WTC11 (cell line): Measurements from ENCODE around the gene EPM2A. TPM values are rescaled to one million over a fixed set of nuclear protein-coding genes. Genes with fewer than 3 reads are reported as not detected.
"Not testable (repeated sequence)": the region's sequence is repeated elsewhere in the genome, so short reads cannot be mapped to it uniquely, and the experiment has no call there.

ENCODE experiments used
- ATAC-seq: fragments of 200-7000 bp; cut with Tn5 transposase; 2 replicates; pipeline ENCODE4 v1.10.0; 2021; ENCODE audit warnings: mild to moderate bottlenecking, moderate library complexity
- CTCF ChIA-PET: fragments of 300-600 bp; sonication (Branson Sonifier 250); formaldehyde crosslinking; loops from one replicate; lab custom pipeline; 2021; ENCODE audit warnings: antibody characterized with exemption; lab: Charles Lee
- POLR2A ChIA-PET: fragments of 350-600 bp; sonication (Branson Sonifier 250); formaldehyde crosslinking; loops from one replicate; lab custom pipeline; 2021; ENCODE audit warnings: antibody characterized with exemption; lab: Charles Lee
- DNase-seq: peaks from one replicate; pipeline ENCODE4 v3.0.0; 2021; ENCODE audit warnings: low spot score
- H3K27ac Mint-ChIP-seq: 2 replicates; pipeline ENCODE4 v1.8.0; 2021; ENCODE audit warnings: mixed read lengths
- H3K27me3 Mint-ChIP-seq: 2 replicates; pipeline ENCODE4 v1.8.0; 2021; ENCODE audit warnings: low read depth, mild to moderate bottlenecking, moderate library complexity, mixed read lengths
- H3K36me3 Mint-ChIP-seq: 2 replicates; pipeline ENCODE4 v1.8.0; 2021; ENCODE audit warnings: mixed read lengths
- H3K4me1 Mint-ChIP-seq: 2 replicates; pipeline ENCODE4 v1.8.0; 2022; ENCODE audit warnings: mixed read lengths
- H3K4me3 Mint-ChIP-seq: 2 replicates; pipeline ENCODE4 v1.8.0; 2021; ENCODE audit warnings: mild to moderate bottlenecking, moderate library complexity, mixed read lengths
- H3K9me3 Mint-ChIP-seq: 2 replicates; pipeline ENCODE4 v1.8.0; 2021; ENCODE audit warnings: mixed read lengths
- ATF6 ChIP-seq: sonication (generic); formaldehyde crosslinking; IDR thresholded peaks from 2 replicates; pipeline ENCODE4 v1.8.1; 2023; ENCODE audit warnings: mild to moderate bottlenecking, missing genetic modification reagents
- CREB1 ChIP-seq: sonication (generic); formaldehyde crosslinking; IDR thresholded peaks from 2 replicates; pipeline ENCODE4 v1.8.0; 2023; ENCODE audit warnings: mild to moderate bottlenecking, missing genetic modification reagents
- CTCF ChIP-seq: fragments of 200-600 bp; IDR thresholded peaks from 2 replicates; pipeline ENCODE4 v1.8.0; 2022; ENCODE audit warnings: antibody characterized with exemption
- E2F4 ChIP-seq: sonication (generic); formaldehyde crosslinking; IDR thresholded peaks from 2 replicates; pipeline ENCODE4 v1.8.1; 2022; ENCODE audit warnings: low read depth, mild to moderate bottlenecking, moderate library complexity, missing genetic modification reagents, borderline replicate concordance
- EMX1 ChIP-seq: fragments of 250-450 bp; sonication (Bioruptor Pico); IDR thresholded peaks from 2 replicates; pipeline ENCODE4 v1.8.0; 2021; ENCODE audit warnings: mild to moderate bottlenecking
- FOXJ3 ChIP-seq: sonication (generic); formaldehyde crosslinking; IDR thresholded peaks from 2 replicates; pipeline ENCODE4 v1.9.0; 2021; ENCODE audit warnings: missing genetic modification reagents, mild to moderate bottlenecking, borderline replicate concordance
- FOXK1 ChIP-seq: sonication (generic); formaldehyde crosslinking; IDR thresholded peaks from 2 replicates; pipeline ENCODE4 v1.8.0; 2022; ENCODE audit warnings: mild to moderate bottlenecking, moderate library complexity, missing genetic modification reagents
- GABPB1 ChIP-seq: sonication (generic); formaldehyde crosslinking; IDR thresholded peaks from 2 replicates; pipeline ENCODE4 v1.8.1; 2023; ENCODE audit warnings: mild to moderate bottlenecking, missing genetic modification reagents
- GRHL2 ChIP-seq: fragments of 250-450 bp; sonication (Bioruptor Pico); IDR thresholded peaks from 2 replicates; pipeline ENCODE4 v1.8.0; 2022; ENCODE audit warnings: mild to moderate bottlenecking, moderate library complexity; ENCODE audit not compliant: insufficient replicate concordance, severe bottlenecking
- GTF2I ChIP-seq: fragments of 250-450 bp; sonication (Bioruptor Pico); conservative IDR thresholded peaks from 2 replicates; pipeline ENCODE4 v1.4.0; 2021; ENCODE audit warnings: mild to moderate bottlenecking
- HMGA2 ChIP-seq: fragments of 250-450 bp; sonication (Bioruptor Pico); IDR thresholded peaks from 2 replicates; pipeline ENCODE4 v1.4.0; 2021; ENCODE audit warnings: mild to moderate bottlenecking, moderate library complexity
- IRF1 ChIP-seq: sonication (generic); formaldehyde crosslinking; IDR thresholded peaks from 2 replicates; pipeline ENCODE4 v1.8.0; 2023; ENCODE audit warnings: missing genetic modification reagents
- IRF2 ChIP-seq: sonication (generic); formaldehyde crosslinking; IDR thresholded peaks from 2 replicates; pipeline ENCODE4 v1.8.0; 2022; ENCODE audit warnings: low read depth, missing genetic modification reagents, borderline replicate concordance
- MAX ChIP-seq: sonication (generic); formaldehyde crosslinking; IDR thresholded peaks from 2 replicates; pipeline ENCODE4 v1.8.0; 2022; ENCODE audit warnings: mild to moderate bottlenecking, missing genetic modification reagents
- MYBL2 ChIP-seq: sonication (generic); formaldehyde crosslinking; IDR thresholded peaks from 2 replicates; pipeline ENCODE4 v1.8.1; 2023; ENCODE audit warnings: mild to moderate bottlenecking, moderate library complexity, missing genetic modification reagents
- NR3C1 ChIP-seq: sonication (generic); formaldehyde crosslinking; conservative IDR thresholded peaks from 2 replicates; pipeline ENCODE4 v1.8.1; 2023; ENCODE audit warnings: low read depth, mild to moderate bottlenecking, missing genetic modification reagents
- RELA ChIP-seq: sonication (generic); formaldehyde crosslinking; IDR thresholded peaks from 2 replicates; pipeline ENCODE4 v1.8.1; 2022; ENCODE audit warnings: missing genetic modification reagents, mild to moderate bottlenecking, borderline replicate concordance
- SMAD4 ChIP-seq: sonication (generic); formaldehyde crosslinking; IDR thresholded peaks from 2 replicates; pipeline ENCODE4 v1.8.0; 2022; ENCODE audit warnings: mild to moderate bottlenecking, missing genetic modification reagents
- SOX15 ChIP-seq: fragments of 250-450 bp; sonication (Bioruptor Pico); IDR thresholded peaks from 2 replicates; pipeline ENCODE4 v1.9.0; 2021; ENCODE audit warnings: mild to moderate bottlenecking
- USF2 ChIP-seq: sonication (generic); formaldehyde crosslinking; IDR thresholded peaks from 2 replicates; pipeline ENCODE4 v1.8.1; 2023; ENCODE audit warnings: mild to moderate bottlenecking, missing genetic modification reagents, moderate library complexity
- ZNF263 ChIP-seq: sonication (generic); formaldehyde crosslinking; IDR thresholded peaks from 2 replicates; pipeline ENCODE4 v1.8.1; 2022; ENCODE audit warnings: low read depth, mild to moderate bottlenecking, moderate library complexity, missing genetic modification reagents
- ZNF317 ChIP-seq: sonication (generic); formaldehyde crosslinking; IDR thresholded peaks from 2 replicates; pipeline ENCODE4 v1.8.1; 2023; ENCODE audit warnings: low read depth, mild to moderate bottlenecking, moderate library complexity, missing genetic modification reagents, borderline replicate concordance
- total RNA-seq: library from RNA; stranded (reverse); gene quantifications from 3 replicates; pipeline ENCODE4 v1.2.3, GENCODE V29; 2021

The EPM2A gene
- total RNA-seq, 1 experiment from 2014 or later = 5.3 TPM

GRCh38 chr6:145705561-145705960, 29.8 kb downstream of the EPM2A start:
- Mint-ChIP-seq H3K4me1 (peaks cover 7% of the 10 kb centered on the region), H3K9me3 (peaks cover 28% of the 10 kb centered on the region), H3K4me3 (no peak overlapping the region), H3K27ac (no peak overlapping the region), H3K27me3 (no peaks in the 10 kb centered on the region), H3K36me3 (peaks cover 17% of the 10 kb centered on the region)
- POLR2A ChIA-PET = no interaction called here
- no peak for ATAC-seq
- DNase-seq = no peak
- TF ChIP-seq SMAD4 (no peak), MYBL2 (CRISPR knock-in tag) (no peak), NR3C1 (no peak), SOX15 (no peak), GABPB1 (no peak), IRF2 (no peak), FOXK1 (no peak), ZNF263 (CRISPR knock-in tag) (no peak), MAX (CRISPR knock-in tag) (no peak), RELA (CRISPR knock-in tag) (no peak), FOXJ3 (no peak), ZNF317 (CRISPR knock-in tag) (no peak), IRF1 (CRISPR knock-in tag) (no peak), E2F4 (CRISPR knock-in tag) (no peak)
- CTCF ChIA-PET = no interaction called here

GRCh38 chr6:145704143-145704781, 31.1 kb downstream of the EPM2A start:
- CTCF ChIA-PET = interaction anchor here (0.6 to 1.3 kb wide), 12 partner anchors 9 to 885 kb away, joined by 3 to 9 read pairs (median 3); no protein-coding TSS in a partner anchor
- H3K4me1 Mint-ChIP-seq = peaks cover 7% of the 10 kb centered on the region
- peaks cover 26% of the 10 kb centered on the region for H3K9me3 Mint-ChIP-seq
- POLR2A ChIA-PET = no interaction called here
- peaks cover 15% of the 10 kb centered on the region for H3K36me3 Mint-ChIP-seq
- H3K27ac Mint-ChIP-seq = no peak overlapping the region
- no peak overlapping the region for H3K4me3 Mint-ChIP-seq
- TF ChIP-seq CTCF = peak; percentile 24; the same call in 1 of the 2 replicates
- no peak for TF ChIP-seq GTF2I
- TF ChIP-seq HMGA2 (CRISPR knock-in tag) = no peak
- no peak for TF ChIP-seq ATF6 (CRISPR knock-in tag)
- DNase-seq (no peak), ATAC-seq (no peak)
- no peaks in the 10 kb centered on the region for H3K27me3 Mint-ChIP-seq

- no peak for TF ChIP-seq EMX1 (CRISPR knock-in tag)
- TF ChIP-seq USF2 = no peak
- TF ChIP-seq CREB1 = no peak
- TF ChIP-seq ATF6 (CRISPR knock-in tag) = no peak
- TF ChIP-seq GRHL2 = no peak
- CTCF ChIA-PET = no interaction called here
- POLR2A ChIA-PET = no interaction called here
- Mint-ChIP-seq H3K27me3 (no peaks in the 10 kb centered on the region), H3K4me1 (no peaks in the 10 kb centered on the region), H3K36me3 (peaks cover 20% of the 10 kb centered on the region), H3K9me3 (peaks cover 30% of the 10 kb centered on the region), H3K4me3 (no peak overlapping the region), H3K27ac (no peak overlapping the region)
- DNase-seq (no peak), ATAC-seq (no peak)
Measured at GRCh38 chr6:145699462-145699861, 35.9 kb downstream of the EPM2A start.

GRCh38 chr6:145697401-145697800, 37.9 kb downstream of the EPM2A start:
- ATAC-seq, H3K27ac Mint-ChIP-seq, H3K4me3 Mint-ChIP-seq, H3K4me1 Mint-ChIP-seq, H3K27me3 Mint-ChIP-seq, POLR2A ChIA-PET, CTCF ChIA-PET, DNase-seq: not testable (repeated sequence)
- Mint-ChIP-seq H3K9me3 (peaks cover 34% of the 10 kb centered on the region), H3K36me3 (peaks cover 20% of the 10 kb centered on the region)
